Myometrial cell (primary cell): ENCODE data around the gene CCDC183. TPM values are rescaled to one million over a fixed set of nuclear protein-coding genes. Genes with fewer than 3 reads are reported as not detected.

Source experiments
- total RNA-seq: library from RNA; depleted of rRNA; stranded (reverse); fragments of >200 nt; gene quantifications from 2 replicates; pipeline ENCODE4 v1.2.3, GENCODE V29; 2015

The CCDC183 gene
- total RNA-seq, result under 0.01 TPM in 1 of 2 replicates, not detected in the other

DNA sequence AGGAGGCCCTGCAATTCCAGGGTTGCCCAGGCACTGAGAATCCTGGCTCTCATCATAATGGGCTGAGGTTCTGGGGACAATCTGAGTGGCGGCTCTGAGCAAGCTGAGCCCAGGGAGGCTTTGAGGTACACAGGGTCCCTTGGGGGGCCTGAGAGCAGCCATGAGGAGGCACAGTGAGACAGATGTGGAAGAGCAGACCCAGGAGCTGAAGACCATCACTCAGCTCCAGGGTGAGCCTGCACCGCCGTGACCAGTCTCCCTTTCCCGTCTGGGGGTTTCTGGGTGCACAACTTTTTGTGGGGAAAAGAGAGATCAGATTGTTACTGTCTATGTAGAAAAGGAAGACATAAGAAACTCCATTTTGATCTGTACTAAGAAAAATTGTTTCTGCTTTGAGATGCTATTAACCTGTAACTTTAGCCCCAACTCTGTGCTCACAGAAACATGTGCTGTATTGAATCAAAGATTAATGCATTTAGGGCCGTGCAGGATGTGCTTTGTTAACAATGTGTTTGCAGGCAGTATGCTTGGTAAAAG lies at the start of gene CCDC183:
CCDC183 (plus strand) TSS at position 101 of the 537 bp plus-strand sequence; CDS start at position 161, 60 bp downstream.

DNA sequence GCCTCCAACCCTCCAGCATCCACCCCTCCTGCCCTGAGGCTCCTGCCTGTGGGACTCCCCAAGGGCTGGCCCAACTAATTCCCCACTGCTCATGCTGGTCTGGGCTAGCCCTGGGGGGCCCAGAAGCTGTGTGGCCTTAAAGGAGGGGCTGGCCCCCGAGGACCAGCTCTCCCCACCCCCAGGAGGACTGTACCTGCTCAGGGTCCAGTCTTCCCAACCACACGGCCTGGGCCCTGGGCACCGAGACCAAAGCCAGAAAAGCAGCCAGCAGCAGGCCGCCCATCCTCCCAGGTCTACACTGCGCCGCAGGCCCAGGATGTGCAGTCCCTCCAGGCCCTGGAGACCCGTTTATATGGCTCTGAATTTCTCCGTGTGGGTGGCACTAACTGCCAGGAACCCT lies 47.9 kb upstream of the CCDC183 start, which contains the start of gene LCN6:
LCN6 (minus strand) TSS at position 325 of the 400 bp plus-strand sequence; CDS start at position 283, 42 bp downstream.

DNA sequence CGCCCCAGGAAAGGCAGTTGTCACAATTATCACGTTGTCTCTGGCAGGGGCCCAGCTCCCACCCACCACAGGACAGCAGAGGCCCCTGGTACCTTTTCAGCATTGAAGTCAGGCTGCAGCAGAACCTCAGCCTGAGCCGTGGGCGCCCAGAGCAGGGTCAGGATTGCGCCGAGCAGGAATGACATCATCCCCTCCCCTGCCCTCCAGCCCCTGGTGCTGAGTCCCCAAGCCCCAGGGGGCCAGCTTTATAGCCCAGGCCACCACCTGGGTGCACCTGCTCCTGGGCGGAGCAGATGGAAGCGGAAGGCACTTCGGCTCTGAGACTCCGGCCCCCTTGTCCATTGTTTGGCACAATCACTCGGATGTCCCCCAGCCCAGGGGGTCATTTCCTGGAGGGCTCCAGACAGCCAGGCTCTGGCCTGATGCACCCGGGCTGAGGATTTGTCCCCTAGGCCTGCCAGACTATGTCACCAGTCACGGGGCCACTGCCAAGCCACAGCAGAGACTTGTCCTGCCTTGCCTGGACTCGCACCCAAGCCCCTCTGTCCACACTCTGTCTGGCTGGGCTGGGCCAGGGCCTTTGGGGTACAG lies 31.7 kb upstream of the CCDC183 start, which contains the start of gene LCN15:
LCN15 (minus strand) TSS at position 218 of the 591 bp plus-strand sequence; CDS start at position 188, 30 bp downstream.

GRCh38 chr9:136790640-136791515 lies 5.3 kb upstream of the CCDC183 start, which contains the start of gene TMEM141:
TSS of gene TMEM141 (plus strand) at chr9:136791344. CDS start at chr9:136791371, 27 bp downstream.

GRCh38 chr9:136807281-136808074 lies 11.3 kb downstream of the CCDC183 start, which contains the start of gene RABL6:
TSS of gene RABL6 (plus strand) at chr9:136807948. CDS start at chr9:136808197, 249 bp downstream.

DNA sequence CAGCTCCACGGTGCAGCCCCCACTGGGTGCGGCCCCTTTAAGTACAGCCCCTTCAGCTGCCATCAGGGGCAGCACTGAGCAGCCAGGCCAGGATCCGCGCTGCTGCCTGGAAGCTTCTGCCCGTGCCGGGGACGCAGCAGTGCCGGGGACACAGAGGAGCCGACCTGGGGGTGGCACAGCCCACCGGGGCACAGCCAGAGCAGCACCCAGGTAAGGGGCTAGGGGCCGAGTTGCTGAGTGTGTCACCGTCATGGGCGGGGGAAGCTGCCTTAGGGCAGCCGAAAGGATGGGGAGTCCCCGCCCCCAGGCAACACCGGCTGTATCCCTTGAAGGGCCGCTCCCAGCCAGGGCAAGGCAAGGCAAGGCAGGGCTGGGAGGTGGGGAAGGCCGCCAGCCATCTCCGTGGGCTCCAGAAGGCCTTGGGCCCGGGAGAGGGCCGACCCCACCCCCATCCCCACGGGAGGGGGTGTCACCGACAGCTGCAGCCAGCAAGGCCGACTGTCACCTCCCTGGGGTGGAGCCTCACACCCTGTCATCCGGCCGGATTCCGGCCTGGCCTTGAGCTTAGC lies 46.3 kb downstream of the CCDC183 start, which contains the start of gene AJM1:
AJM1 (plus strand) TSS at position 99 of the 569 bp plus-strand sequence. CDS start 1,937 bp downstream, outside the sequence.

DNA sequence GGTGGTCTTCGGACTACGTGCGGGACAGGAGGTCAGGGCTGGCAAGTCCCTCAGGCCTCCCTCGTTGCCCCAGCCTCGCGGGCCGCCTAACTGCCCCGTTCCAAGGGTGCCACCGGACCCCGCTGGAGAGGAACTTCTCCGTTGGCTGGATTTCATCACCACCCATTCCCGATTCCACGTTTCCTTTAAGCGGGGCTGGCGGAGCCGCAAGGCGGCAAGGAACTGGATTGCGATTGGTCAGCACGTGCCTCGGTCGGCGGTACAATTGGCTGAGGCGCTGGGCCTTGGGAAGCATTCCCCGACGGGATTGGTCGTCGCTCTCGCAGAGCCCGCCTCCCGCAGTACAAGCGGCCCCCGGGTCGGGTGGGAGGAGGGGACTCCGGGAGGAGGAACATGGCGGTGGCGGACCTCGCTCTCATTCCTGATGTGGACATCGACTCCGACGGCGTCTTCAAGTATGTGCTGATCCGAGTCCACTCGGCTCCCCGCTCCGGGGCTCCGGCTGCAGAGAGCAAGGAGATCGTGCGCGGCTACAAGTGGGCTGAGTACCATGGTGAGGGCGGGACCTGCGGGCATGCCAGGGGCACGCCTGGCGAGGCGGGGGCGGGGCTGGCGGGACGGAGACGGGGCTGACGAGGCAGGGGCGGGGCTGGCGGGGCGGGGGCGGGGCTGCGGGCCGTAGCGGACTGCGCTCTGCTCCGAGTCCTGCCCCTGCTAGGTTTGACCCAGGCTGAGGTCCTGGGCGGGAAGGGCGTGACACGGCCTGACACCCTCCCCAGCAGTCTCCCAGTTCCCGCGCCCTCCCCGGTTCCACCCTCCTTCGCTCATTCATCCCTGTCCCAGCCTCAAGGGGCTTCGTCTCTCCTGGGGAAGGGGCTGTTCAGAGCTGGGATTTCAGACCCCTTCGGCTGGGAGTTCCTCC lies 53.2 kb downstream of the CCDC183 start, which contains the start of gene PHPT1:
PHPT1 (plus strand) TSS at position 372 of the 922 bp plus-strand sequence; CDS start at position 394, 22 bp downstream.

DNA sequence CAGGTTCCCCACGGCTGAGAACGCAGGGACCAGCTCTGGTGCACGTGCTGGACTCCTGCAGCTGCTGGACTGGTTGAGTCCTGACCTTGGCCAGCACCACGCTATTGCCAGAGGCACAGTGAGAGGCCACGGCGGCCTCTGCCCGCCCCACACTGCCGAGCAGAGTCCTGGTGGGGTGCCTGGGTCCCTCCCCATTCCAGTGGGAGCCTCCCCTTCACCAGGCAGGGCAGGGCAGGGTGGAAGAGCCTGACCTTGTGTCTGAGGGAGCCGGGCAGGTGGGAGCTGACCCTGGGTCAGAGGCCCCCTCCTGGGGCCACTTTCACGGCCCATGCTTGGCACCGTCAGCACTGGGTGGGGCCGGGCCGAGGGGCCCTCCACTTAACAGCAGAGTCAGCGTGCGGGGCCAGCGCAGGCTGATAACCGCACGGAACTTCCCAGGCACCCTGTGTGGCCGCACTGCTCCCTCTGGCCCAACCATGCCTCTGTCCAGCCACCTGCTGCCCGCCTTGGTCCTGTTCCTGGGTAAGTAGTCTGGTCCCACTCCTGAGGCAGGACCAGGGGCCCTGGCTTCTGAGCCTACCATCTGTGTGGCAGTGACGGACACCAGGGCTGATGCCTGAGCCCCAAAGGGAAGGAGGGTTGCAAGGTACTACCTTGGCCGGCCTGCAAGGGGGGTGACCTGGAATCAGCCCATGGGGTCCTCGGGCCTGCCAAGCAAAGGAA lies 56.0 kb downstream of the CCDC183 start, which contains the start of gene MAMDC4:
MAMDC4 (plus strand) TSS at position 406 of the 723 bp plus-strand sequence; CDS start at position 477, 71 bp downstream.

Other genes with a start within 250 kb of the CCDC183 start
- 18.7 and 19.3 TPM in 2 replicates for gene EGFL7, start 133.4 kb upstream of the CCDC183 start, total RNA-seq
- 64.7 and 73.2 TPM in 2 replicates for gene AGPAT2, start 108.9 kb upstream of the CCDC183 start, total RNA-seq
- gene DIPK1B, start 83.8 kb upstream of the CCDC183 start, total RNA-seq, result 0.86 TPM in 1 of 2 replicates, not detected in the other
- gene LCN10, start 53.4 kb upstream of the CCDC183 start, total RNA-seq, result not detected in 2 replicates
- not detected in 2 replicates for gene LCN6, start 47.8 kb upstream of the CCDC183 start, total RNA-seq
- not detected in 2 replicates for gene LCN8, start 38.1 kb upstream of the CCDC183 start, total RNA-seq
- gene LCN15, start 31.8 kb upstream of the CCDC183 start, total RNA-seq, result not detected in 2 replicates
- gene TMEM141, start 5.0 kb upstream of the CCDC183 start, total RNA-seq, result 84.2 and 107 TPM in 2 replicates
- 93.4 and 94.1 TPM in 2 replicates for gene RABL6, start 11.6 kb downstream of the CCDC183 start, total RNA-seq
- gene AJM1, start 46.1 kb downstream of the CCDC183 start, total RNA-seq, result 1.4 TPM in 1 of 2 replicates, not detected in the other
- gene PHPT1, start 53.1 kb downstream of the CCDC183 start, total RNA-seq, result 116 and 117 TPM in 2 replicates
- 0.71 and 1.4 TPM in 2 replicates for gene MAMDC4, start 56.0 kb downstream of the CCDC183 start, total RNA-seq
- 389 and 408 TPM in 2 replicates for gene EDF1, start 70.0 kb downstream of the CCDC183 start, total RNA-seq
- 10.3 and 13.5 TPM in 2 replicates for gene TRAF2, start 90.2 kb downstream of the CCDC183 start, total RNA-seq
- 150 and 202 TPM in 2 replicates for gene FBXW5, start 148.4 kb downstream of the CCDC183 start, total RNA-seq
- not detected in 2 replicates for gene C8G, start 148.9 kb downstream of the CCDC183 start, total RNA-seq
- not detected in 2 replicates for gene LCN12, start 155.9 kb downstream of the CCDC183 start, total RNA-seq
- gene PTGDS, start 181.2 kb downstream of the CCDC183 start, total RNA-seq, result 16.1 and 28.3 TPM in 2 replicates
- 0.29 and 0.35 TPM in 2 replicates for gene LCNL1, start 186.7 kb downstream of the CCDC183 start, total RNA-seq
- gene PAXX, start 196.1 kb downstream of the CCDC183 start, total RNA-seq, result 38.8 and 45.3 TPM in 2 replicates
- 21.6 and 29.6 TPM in 2 replicates for gene CLIC3, start 200.2 kb downstream of the CCDC183 start, total RNA-seq
- gene ABCA2, start 231.9 kb downstream of the CCDC183 start, total RNA-seq, result 12.8 and 52.2 TPM in 2 replicates
- gene FUT7, start 235.8 kb downstream of the CCDC183 start, total RNA-seq, result not detected in 2 replicates
- gene NPDC1, start 249.8 kb downstream of the CCDC183 start, total RNA-seq, result 24.2 and 27.3 TPM in 2 replicates